Measurements from ENCODE around the gene CASP8. TPM values are rescaled to one million over a fixed set of nuclear protein-coding genes. Genes with fewer than 3 reads are reported as not detected.

The CASP8 gene
- total and polyA plus RNA-seq, 4 donors: 4.5 to 15.1 (median 8.7) TPM

- Histone ChIP-seq H3K9ac (ENCODE audit: low read depth in 1 of 2, low read length in 2 of 2) (no peak overlapping the region), H3K4me3 (ENCODE audit: low read depth in 1 of 3, low read length in 3 of 3) (no peak overlapping the region), H3K36me3 (ENCODE audit: control insufficient read depth in 4 of 4, insufficient read depth in 3 of 4, low read depth in 1 of 4, low read length in 3 of 4) (no peaks in the 10 kb centered on the region), H3K9me3 (ENCODE audit: control insufficient read depth in 4 of 4, low read length in 3 of 4) (no peaks in the 10 kb centered on the region), H3K27me3 (ENCODE audit: control insufficient read depth in 4 of 4, insufficient read depth in 4 of 4, low read length in 3 of 4) (no peaks in the 10 kb centered on the region), H3K27ac (ENCODE audit: low read depth in 1 of 2, low read length in 2 of 2) (no peak overlapping the region), H3K4me1 (ENCODE audit: control insufficient read depth in 4 of 4, insufficient read depth in 4 of 4, low read length in 3 of 4) (peaks cover 6 to 30% (median 24%) of the 10 kb centered on the region in 4 donors)
- 44% methylated on average over 14 of the region's 14 CpGs for WGBS
- TF ChIP-seq, protein P1, sequence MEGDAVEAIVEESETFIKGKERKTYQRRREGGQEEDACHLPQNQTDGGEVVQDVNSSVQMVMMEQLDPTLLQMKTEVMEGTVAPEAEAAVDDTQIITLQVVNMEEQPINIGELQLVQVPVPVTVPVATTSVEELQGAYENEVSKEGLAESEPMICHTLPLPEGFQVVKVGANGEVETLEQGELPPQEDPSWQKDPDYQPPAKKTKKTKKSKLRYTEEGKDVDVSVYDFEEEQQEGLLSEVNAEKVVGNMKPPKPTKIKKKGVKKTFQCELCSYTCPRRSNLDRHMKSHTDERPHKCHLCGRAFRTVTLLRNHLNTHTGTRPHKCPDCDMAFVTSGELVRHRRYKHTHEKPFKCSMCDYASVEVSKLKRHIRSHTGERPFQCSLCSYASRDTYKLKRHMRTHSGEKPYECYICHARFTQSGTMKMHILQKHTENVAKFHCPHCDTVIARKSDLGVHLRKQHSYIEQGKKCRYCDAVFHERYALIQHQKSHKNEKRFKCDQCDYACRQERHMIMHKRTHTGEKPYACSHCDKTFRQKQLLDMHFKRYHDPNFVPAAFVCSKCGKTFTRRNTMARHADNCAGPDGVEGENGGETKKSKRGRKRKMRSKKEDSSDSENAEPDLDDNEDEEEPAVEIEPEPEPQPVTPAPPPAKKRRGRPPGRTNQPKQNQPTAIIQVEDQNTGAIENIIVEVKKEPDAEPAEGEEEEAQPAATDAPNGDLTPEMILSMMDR (IDR thresholded peaks at IDR 0.05; ENCODE audit: low read depth, low read length, missing input control): peak; percentile 67
- TF ChIP-seq JUND (IDR thresholded peaks at IDR 0.05): no peak
- TF ChIP-seq HNF4G (IDR thresholded peaks at IDR 0.05): no peak
- no peak for TF ChIP-seq GABPA (IDR thresholded peaks at IDR 0.05 in 1 of 2, conservative IDR thresholded peaks at IDR 0.05 in 1 of 2)
- no peak for TF ChIP-seq YY1 (IDR thresholded peaks at IDR 0.05)
- TF ChIP-seq MAX (IDR thresholded peaks at IDR 0.05): no peak
- TF ChIP-seq, protein P2, sequence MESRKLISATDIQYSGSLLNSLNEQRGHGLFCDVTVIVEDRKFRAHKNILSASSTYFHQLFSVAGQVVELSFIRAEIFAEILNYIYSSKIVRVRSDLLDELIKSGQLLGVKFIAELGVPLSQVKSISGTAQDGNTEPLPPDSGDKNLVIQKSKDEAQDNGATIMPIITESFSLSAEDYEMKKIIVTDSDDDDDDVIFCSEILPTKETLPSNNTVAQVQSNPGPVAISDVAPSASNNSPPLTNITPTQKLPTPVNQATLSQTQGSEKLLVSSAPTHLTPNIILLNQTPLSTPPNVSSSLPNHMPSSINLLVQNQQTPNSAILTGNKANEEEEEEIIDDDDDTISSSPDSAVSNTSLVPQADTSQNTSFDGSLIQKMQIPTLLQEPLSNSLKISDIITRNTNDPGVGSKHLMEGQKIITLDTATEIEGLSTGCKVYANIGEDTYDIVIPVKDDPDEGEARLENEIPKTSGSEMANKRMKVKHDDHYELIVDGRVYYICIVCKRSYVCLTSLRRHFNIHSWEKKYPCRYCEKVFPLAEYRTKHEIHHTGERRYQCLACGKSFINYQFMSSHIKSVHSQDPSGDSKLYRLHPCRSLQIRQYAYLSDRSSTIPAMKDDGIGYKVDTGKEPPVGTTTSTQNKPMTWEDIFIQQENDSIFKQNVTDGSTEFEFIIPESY (IDR thresholded peaks at IDR 0.05): no peak
- TF ChIP-seq NR2F2 (IDR thresholded peaks at IDR 0.05): peak; percentile 72
- peak; percentile 87 to 92 for TF ChIP-seq RAD21 (IDR thresholded peaks at IDR 0.05)
- no peak for TF ChIP-seq FOXA2 (IDR thresholded peaks at IDR 0.05)
- no peak for TF ChIP-seq TAF1 (conservative IDR thresholded peaks at IDR 0.05)
- no peak for TF ChIP-seq RXRA (IDR thresholded peaks at IDR 0.05)
- TF ChIP-seq HNF4A (conservative IDR thresholded peaks at IDR 0.05): no peak
- TF ChIP-seq EGR1 (IDR thresholded peaks at IDR 0.05; ENCODE audit: low read depth in 2 of 2): no peak
- TF ChIP-seq SP1 (IDR thresholded peaks at IDR 0.05): no peak
- no peak for TF ChIP-seq FOXA1 (IDR thresholded peaks at IDR 0.05)
- TF ChIP-seq, protein P3, sequence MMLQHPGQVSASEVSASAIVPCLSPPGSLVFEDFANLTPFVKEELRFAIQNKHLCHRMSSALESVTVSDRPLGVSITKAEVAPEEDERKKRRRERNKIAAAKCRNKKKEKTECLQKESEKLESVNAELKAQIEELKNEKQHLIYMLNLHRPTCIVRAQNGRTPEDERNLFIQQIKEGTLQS (IDR thresholded peaks at IDR 0.05): no peak
- TF ChIP-seq, protein P4, sequence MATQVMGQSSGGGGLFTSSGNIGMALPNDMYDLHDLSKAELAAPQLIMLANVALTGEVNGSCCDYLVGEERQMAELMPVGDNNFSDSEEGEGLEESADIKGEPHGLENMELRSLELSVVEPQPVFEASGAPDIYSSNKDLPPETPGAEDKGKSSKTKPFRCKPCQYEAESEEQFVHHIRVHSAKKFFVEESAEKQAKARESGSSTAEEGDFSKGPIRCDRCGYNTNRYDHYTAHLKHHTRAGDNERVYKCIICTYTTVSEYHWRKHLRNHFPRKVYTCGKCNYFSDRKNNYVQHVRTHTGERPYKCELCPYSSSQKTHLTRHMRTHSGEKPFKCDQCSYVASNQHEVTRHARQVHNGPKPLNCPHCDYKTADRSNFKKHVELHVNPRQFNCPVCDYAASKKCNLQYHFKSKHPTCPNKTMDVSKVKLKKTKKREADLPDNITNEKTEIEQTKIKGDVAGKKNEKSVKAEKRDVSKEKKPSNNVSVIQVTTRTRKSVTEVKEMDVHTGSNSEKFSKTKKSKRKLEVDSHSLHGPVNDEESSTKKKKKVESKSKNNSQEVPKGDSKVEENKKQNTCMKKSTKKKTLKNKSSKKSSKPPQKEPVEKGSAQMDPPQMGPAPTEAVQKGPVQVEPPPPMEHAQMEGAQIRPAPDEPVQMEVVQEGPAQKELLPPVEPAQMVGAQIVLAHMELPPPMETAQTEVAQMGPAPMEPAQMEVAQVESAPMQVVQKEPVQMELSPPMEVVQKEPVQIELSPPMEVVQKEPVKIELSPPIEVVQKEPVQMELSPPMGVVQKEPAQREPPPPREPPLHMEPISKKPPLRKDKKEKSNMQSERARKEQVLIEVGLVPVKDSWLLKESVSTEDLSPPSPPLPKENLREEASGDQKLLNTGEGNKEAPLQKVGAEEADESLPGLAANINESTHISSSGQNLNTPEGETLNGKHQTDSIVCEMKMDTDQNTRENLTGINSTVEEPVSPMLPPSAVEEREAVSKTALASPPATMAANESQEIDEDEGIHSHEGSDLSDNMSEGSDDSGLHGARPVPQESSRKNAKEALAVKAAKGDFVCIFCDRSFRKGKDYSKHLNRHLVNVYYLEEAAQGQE (IDR thresholded peaks at IDR 0.05): no peak
- no peak for DNase-seq (ENCODE audit: low spot score)
Observed at GRCh38 chr2:201235860-201236811, 24.2 kb upstream of the CASP8 start.
